ENCODE measurements around the gene PLCXD3.

PLCXD3 gene

GRCh38 chr5:41289970-41290464 is 220.4 kb downstream of the PLCXD3 start:
- no peak overlapping the region for H3K4me3 ChIP-seq (replicated peaks in 1 of 2; ENCODE audit: low read depth in 2 of 2, low read length in 2 of 2)
- no peak for TF ChIP-seq CTCF (IDR thresholded peaks at IDR 0.05; ENCODE audit: low read depth, low read length)
- no peak for DNase-seq (ENCODE audit: low read depth in 2 of 2)

DNA sequence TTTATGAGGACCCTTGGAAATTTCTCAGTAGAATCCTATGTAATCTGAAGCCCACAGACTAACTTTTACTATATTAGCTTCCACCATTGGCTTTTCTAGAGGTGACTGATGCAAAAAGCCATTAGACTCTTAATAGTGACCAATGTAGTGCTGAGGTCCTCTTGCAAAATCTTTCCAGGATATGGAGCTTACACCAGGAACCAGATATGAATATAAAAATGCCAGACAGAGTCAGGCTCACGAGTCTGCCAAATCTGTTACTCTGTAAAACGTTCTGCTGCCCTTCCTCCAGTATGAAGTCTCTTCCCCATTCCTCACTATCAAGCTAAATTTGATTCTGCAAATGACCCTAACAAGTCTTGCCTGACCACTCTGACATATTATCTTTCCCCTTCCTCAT is 223.7 kb downstream of the PLCXD3 start:
- TF ChIP-seq CTCF (IDR thresholded peaks at IDR 0.05; ENCODE audit: low read depth, low read length) = no peak
- H3K4me3 ChIP-seq (replicated peaks in 1 of 2; ENCODE audit: low read depth in 2 of 2, low read length in 2 of 2) = no peak overlapping the region
- no peak for DNase-seq (ENCODE audit: low read depth in 2 of 2)

DNA sequence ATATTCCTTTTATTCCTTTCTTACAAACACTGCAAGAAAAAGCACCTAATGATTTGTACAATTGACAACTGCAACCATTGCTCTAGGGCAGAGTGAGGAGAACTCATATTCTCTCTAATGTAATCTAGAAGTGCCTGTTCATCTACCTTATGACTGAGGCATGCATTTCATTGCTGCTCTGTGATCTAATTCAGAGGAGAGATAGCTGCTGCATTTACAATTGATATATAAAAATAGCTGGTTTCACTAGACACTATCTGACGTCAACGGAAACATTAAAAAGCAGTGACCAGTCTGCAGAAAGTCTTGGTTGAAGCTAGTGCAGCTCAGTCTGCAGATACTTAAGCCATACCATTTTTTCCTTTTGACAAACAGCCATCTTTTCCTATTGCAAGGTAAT is 224.2 kb downstream of the PLCXD3 start:
- no peak for DNase-seq (ENCODE audit: low read depth in 2 of 2)
- no peak overlapping the region for H3K4me3 ChIP-seq (replicated peaks in 1 of 2; ENCODE audit: low read depth in 2 of 2, low read length in 2 of 2)
- no peak for TF ChIP-seq CTCF (IDR thresholded peaks at IDR 0.05; ENCODE audit: low read depth, low read length)

DNA sequence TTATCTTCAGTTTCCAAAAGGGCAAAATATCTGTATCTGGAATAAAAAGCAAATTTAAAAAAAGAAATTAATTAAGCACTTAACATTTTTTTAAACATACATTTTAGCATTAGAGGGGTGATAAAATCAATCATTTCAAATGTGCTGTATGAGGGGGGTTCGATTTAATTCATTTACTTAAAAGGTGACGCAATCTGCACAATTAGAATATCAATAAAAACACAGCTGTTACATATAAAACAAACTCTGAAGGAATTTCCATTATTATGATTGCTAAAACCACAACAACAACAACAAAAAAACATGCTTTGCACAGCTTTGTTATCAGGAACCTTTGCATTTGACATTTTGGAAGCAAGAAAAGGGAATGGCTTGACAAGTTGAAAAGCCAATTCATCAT is 225.5 kb downstream of the PLCXD3 start:
- DNase-seq (ENCODE audit: low read depth in 2 of 2) = no peak
- no peak for TF ChIP-seq CTCF (IDR thresholded peaks at IDR 0.05; ENCODE audit: low read depth, low read length)
- H3K4me3 ChIP-seq (replicated peaks in 1 of 2; ENCODE audit: low read depth in 2 of 2, low read length in 2 of 2) = no peak overlapping the region

- no peak for TF ChIP-seq CTCF (IDR thresholded peaks at IDR 0.05; ENCODE audit: low read depth, low read length)
- H3K4me3 ChIP-seq (replicated peaks in 1 of 2; ENCODE audit: low read depth in 2 of 2, low read length in 2 of 2) = no peak overlapping the region
- no peak for DNase-seq (ENCODE audit: low read depth in 2 of 2)
These were observed 229.1 kb downstream of the PLCXD3 start for GRCh38 chr5:41281215-41281810.

DNA sequence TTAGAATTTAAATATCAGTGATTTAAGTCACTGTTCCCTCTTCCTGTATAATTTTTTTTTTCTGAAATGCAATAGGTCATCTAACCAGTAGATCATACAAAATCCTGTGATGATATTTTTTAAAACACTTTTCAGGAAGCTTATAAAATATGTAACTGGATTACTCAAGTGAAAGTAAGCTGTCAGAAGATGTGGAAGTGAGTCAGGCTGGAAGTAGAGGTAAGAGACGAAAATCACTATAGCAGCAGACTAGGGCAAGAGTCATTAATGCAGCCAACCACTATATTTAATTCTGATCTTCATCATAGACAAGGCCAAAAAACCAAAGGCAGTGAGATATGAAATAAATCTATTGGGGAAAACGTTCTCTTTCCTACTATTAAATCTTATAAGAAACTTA is 231.4 kb downstream of the PLCXD3 start:
- no peak overlapping the region for H3K4me3 ChIP-seq (replicated peaks in 1 of 2; ENCODE audit: low read depth in 2 of 2, low read length in 2 of 2)
- no peak for TF ChIP-seq CTCF (IDR thresholded peaks at IDR 0.05; ENCODE audit: low read depth, low read length)
- DNase-seq (ENCODE audit: low read depth in 2 of 2) = peak in 1 of 2 donors; percentile 28
